Measurements from ENCODE around the gene RNU6-7. TPM values are rescaled to one million over a fixed set of nuclear protein-coding genes. Genes with fewer than 3 reads are reported as not detected.

RNU6-7 gene
- total and polyA plus RNA-seq, 2 of the 13 experiments (the other 11 are each of a cell fraction or from before 2014, with no cell fraction given): under 0.01 TPM; not detected in 1

DNA sequence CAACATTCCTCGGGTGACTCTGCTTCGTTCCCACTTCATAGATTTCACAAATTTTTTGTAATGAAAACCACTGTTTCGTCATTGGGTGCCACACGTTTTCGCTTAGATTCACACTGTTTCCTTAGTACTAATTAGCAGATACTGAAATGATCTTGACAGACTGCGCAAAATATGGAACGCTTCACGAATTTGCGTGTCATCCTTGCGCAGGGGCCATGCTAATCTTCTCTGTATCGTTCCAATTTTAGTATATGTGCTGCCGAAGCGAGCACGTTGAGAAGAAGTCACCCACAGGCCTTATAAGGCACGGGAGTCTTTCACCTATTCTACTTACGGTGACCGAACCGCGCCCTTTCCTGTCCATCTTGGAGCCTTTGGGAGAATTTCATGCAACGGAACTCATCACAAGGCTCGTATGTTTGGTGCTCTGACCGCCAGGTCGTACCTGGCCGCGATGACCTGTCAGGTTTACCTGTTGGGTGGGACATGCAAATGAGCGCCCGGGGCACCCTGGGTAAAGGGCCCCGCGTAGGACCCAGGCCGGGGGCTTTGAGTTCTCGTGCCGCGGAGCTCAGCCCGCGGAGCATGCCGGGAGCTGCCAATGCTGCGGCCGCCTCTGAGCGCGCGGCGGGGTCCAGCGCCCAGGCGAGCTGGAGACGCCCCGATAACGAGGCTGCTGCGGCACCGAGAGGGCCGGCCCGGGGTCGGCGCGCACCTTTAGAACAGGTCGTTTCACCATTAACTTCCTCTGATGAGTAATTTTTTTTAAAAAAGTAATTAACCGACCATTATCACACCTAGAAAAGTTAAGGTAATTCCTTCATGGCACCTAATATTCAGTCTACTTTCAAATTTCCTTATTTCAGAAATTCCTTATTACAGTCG is 1.4 kb downstream of the RNU6-7 start, which contains the start of gene RNU6-8 (continued):
- TF ChIP-seq, protein P1, sequence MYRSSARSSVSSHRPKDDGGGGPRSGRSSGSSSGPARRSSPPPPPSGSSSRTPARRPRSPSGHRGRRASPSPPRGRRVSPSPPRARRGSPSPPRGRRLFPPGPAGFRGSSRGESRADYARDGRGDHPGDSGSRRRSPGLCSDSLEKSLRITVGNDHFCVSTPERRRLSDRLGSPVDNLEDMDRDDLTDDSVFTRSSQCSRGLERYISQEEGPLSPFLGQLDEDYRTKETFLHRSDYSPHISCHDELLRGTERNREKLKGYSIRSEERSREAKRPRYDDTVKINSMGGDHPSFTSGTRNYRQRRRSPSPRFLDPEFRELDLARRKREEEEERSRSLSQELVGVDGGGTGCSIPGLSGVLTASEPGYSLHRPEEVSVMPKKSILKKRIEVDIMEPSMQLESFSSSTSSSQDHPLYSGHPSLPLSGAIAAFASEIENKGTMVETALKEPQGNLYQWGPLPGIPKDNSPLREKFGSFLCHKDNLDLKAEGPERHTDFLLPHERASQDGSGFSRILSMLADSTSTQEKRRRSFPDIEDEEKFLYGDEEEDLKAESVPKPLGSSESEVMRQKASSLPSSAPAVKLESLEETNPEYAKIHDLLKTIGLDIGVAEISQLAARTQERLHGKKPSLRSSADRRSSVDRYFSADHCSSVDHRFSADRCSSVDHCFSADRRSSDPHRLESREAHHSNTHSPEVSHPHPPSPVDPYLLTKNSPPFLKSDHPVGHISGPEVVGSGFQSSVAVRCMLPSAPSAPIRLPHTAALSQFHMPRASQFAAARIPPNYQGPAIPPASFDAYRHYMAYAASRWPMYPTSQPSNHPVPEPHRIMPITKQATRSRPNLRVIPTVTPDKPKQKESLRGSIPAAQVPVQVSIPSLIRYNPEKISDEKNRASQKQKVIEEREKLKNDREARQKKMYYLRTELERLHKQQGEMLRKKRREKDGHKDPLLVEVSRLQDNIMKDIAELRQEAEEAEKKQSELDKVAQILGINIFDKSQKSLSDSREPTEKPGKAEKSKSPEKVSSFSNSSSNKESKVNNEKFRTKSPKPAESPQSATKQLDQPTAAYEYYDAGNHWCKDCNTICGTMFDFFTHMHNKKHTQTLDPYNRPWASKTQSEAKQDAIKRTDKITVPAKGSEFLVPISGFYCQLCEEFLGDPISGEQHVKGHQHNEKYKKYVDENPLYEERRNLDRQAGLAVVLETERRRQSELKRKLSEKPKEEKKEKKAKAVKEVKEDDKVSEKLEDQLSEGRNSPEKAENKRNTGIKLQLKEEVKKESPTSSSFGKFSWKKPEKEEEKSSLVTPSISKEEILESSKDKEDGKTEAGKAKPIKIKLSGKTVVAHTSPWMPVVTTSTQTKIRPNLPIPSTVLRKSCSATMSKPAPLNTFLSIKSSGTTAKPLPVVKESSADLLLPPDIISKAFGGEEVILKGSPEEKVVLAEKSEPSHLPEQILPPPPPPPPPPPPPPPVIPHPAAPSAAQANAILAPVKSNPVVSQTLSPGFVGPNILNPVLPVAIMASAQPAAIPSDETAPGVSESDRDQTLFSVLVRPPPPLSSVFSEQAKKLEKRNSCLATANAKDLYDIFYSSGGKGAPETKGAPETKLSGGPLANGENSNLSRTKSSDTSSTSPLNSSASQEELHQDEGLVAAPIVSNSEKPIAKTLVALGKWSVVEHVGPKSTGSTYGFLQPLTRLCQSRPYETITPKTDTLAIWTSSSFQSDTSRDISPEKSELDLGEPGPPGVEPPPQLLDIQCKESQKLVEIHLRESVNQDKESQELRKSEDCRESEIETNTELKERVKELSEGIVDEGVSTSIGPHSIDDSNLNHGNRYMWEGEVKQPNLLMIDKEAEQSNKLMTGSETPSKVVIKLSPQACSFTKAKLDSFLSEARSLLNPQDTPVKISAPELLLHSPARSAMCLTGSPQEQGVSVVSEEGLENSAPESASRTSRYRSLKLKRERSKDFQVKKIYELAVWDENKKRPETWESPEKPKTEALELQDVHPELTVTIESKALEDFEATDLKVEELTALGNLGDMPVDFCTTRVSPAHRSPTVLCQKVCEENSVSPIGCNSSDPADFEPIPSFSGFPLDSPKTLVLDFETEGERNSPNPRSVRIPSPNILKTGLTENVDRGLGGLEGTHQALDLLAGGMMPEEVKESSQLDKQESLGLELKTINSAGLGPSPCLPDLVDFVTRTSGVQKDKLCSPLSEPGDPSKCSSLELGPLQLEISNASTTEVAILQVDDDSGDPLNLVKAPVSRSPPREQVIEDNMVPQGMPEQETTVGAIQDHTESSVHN (CRISPR knock-in tag; IDR thresholded peaks at IDR 0.05): no peak; the same call in 1 of the 2 replicates
- TF ChIP-seq TOE1 (CRISPR knock-in tag; IDR thresholded peaks at IDR 0.05) (peak; percentile 93), SP1 (IDR thresholded peaks at IDR 0.05) (no peak), SP1 (CRISPR knock-in tag; IDR thresholded peaks at IDR 0.05) (peak; percentile 94), GTF3A (CRISPR knock-in tag; conservative IDR thresholded peaks at IDR 0.05) (peak; percentile 87; the same call in 1 of the 2 replicates), ZBTB42 (CRISPR knock-in tag; IDR thresholded peaks at IDR 0.05) (no peak; the same call in 1 of the 2 replicates), KMT2A (CRISPR knock-in tag; IDR thresholded peaks at IDR 0.05) (peak; percentile 93), ZNF781 (CRISPR knock-in tag; IDR thresholded peaks at IDR 0.05; ENCODE audit: borderline replicate concordance, not compliant biosample characterization) (peak; percentile 90), ZBTB38 (CRISPR knock-in tag; IDR thresholded peaks at IDR 0.05) (peak; percentile 80), ASH2L (IDR thresholded peaks at IDR 0.05; ENCODE audit: insufficient read length, low read depth, low read length) (peak; percentile 98), NCOA2 (CRISPR knock-in tag; IDR thresholded peaks at IDR 0.05) (peak; percentile 66), KAT2B (IDR thresholded peaks at IDR 0.05; ENCODE audit: borderline replicate concordance, low read depth, low read length) (no peak), ZFP91 (CRISPR knock-in tag; IDR thresholded peaks at IDR 0.05; ENCODE audit: borderline replicate concordance) (peak; percentile 91), KLF13 (CRISPR knock-in tag; IDR thresholded peaks at IDR 0.05) (0 out of 2 replicates have a peak, but pooled peaks have one; percentile 80), ZNF552 (CRISPR knock-in tag; IDR thresholded peaks at IDR 0.05; ENCODE audit: borderline replicate concordance) (peak; percentile 75), GRHL1 (CRISPR knock-in tag; conservative IDR thresholded peaks at IDR 0.05) (no peak)
